ENCODE results near the gene POLR2I. TPM values are rescaled to one million over a fixed set of nuclear protein-coding genes. Genes with fewer than 3 reads are reported as not detected.

The POLR2I gene
- total RNA-seq, 4 donors from 2014 or later, result 31.3 to 76.1 (median 35.5) TPM

DNA sequence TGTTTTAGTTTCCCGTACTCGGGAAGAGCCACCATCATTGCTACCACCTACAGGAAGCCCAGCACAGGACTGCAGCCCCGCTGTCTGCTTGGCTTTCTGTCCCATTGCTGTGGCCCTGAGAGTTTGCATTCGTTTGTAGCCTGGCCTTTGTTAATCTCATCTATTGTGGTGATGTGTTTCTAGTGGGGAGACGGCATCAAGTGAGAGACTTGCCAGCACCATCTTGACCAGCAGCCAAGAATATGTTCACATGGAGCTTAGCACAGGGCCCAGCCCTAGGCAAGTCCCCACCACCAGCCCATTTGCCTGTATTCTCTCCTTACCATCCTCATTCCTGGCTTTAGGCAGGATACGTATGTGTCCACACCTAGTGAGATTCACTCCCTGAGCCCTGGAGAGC, 21.0 kb downstream of the POLR2I start:
- TF ChIP-seq, protein P1, sequence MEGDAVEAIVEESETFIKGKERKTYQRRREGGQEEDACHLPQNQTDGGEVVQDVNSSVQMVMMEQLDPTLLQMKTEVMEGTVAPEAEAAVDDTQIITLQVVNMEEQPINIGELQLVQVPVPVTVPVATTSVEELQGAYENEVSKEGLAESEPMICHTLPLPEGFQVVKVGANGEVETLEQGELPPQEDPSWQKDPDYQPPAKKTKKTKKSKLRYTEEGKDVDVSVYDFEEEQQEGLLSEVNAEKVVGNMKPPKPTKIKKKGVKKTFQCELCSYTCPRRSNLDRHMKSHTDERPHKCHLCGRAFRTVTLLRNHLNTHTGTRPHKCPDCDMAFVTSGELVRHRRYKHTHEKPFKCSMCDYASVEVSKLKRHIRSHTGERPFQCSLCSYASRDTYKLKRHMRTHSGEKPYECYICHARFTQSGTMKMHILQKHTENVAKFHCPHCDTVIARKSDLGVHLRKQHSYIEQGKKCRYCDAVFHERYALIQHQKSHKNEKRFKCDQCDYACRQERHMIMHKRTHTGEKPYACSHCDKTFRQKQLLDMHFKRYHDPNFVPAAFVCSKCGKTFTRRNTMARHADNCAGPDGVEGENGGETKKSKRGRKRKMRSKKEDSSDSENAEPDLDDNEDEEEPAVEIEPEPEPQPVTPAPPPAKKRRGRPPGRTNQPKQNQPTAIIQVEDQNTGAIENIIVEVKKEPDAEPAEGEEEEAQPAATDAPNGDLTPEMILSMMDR (IDR thresholded peaks at IDR 0.05; ENCODE audit: low read depth), result no peak

DNA sequence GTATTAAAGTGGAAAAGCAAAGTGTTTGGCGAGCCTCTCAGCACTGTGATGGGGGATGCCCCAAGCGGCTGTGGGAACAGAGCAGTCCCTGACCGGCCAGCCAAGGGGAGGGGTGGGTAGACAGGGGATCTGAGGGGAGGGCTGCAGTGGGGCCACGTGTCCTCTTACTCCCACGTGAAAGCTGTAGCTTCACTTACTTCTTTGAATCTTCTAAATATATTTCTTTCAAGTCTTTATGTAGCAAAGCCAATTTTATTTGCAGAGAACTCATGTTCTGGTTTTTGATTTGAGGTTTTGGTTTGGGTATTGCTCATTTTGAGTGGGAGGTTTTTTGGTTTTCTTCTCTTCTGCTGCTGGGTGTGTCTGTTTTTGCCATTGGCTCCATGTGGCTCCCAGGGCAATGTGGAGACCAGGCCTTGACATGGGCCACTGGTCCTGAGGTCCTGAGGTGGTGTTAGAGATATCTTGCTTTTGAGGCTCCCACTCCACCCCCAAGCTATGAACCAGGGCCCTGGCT, 21.5 kb downstream of the POLR2I start:
- TF ChIP-seq, protein P1 (IDR thresholded peaks at IDR 0.05; ENCODE audit: low read depth), result no peak

DNA sequence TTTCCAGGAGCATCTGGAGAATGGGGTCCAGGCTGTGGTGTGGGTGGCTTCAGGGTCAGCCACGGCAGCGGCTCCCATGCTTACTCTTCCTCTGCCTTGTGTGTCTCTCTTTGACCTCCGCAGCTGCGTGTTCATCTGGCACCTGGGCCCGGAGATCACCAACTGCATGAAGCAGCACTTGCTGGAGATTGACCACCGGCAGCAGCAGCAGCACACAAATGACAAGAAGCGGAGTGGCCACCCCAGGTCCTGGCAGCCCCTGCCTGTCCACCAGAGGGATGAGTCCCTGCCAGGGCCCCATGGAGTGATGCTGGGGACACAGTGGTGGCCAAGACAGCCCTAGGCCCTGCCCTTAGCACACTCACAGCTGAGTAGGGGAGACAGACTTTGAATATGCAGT, 22.1 kb downstream of the POLR2I start:
- TF ChIP-seq, protein P1 (IDR thresholded peaks at IDR 0.05; ENCODE audit: low read depth), result no peak

- TF ChIP-seq, protein P1 (IDR thresholded peaks at IDR 0.05; ENCODE audit: low read depth), result no peak
Observed at GRCh38 chr19:36090910-36091695, 23.6 kb downstream of the POLR2I start.

- TF ChIP-seq, protein P1 (IDR thresholded peaks at IDR 0.05; ENCODE audit: low read depth), result no peak
Observed at GRCh38 chr19:36089847-36090246, 24.8 kb downstream of the POLR2I start.

DNA sequence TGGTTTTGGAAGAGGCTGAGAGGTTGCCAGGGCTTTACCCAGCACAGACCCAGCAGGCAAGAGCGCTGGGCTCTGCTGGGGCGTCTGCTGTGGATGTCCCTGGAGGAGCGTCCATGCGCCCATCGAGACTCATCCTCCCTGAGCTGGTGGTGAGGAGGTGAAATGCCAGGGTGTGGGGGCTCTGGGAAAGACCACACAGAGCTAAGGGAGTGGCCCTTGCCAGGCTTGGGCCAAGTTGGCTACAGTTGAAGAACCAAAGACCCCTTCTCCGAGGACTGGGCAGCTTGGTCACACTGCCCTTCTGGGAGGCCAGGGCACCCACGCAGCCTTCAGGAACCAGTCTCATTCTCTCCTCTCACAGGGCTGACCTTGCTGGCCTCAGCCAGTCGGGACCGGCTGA, 28.3 kb downstream of the POLR2I start:
- TF ChIP-seq, protein P1 (IDR thresholded peaks at IDR 0.05; ENCODE audit: low read depth), result no peak

GRCh38 chr19:36084231-36085009, 30.3 kb downstream of the POLR2I start:
- TF ChIP-seq, protein P1 (IDR thresholded peaks at IDR 0.05; ENCODE audit: low read depth), result no peak
